Suprapubic skin (tissue), 3 donors: ENCODE results near the gene SYNDIG1.

Experiments
- CTCF ChIP-seq, 2 donors: fragments of 200-600 bp in 1 of 2; fragments of 450-650 bp in 1 of 2; sonication (generic) in 1 of 2; IDR thresholded peaks; one replicate each; pipeline ENCODE4 v1.5.1; 2016 to 2019; ENCODE audit warnings: antibody characterized with exemption in 2 of 2, mild to moderate bottlenecking in 1 of 2, moderate library complexity in 1 of 2
- POLR2A ChIP-seq, 2 donors: fragments of 450-650 bp; IDR thresholded peaks; one replicate each; pipeline ENCODE4 v1.6.1; 2017; ENCODE audit warnings: antibody characterized with exemption in 2 of 2, mild to moderate bottlenecking in 2 of 2, moderate library complexity in 2 of 2

- TF ChIP-seq CTCF (IDR thresholded peaks at IDR 0.05) = no peak
- TF ChIP-seq POLR2A (IDR thresholded peaks at IDR 0.05) = no peak
These were observed 201.6 kb downstream of the SYNDIG1 start for GRCh38 chr20:24670981-24671380.
